Measurements from ENCODE around the gene HIF3A.

HIF3A gene

GRCh38 chr19:46353730-46354528, 57.1 kb downstream of the HIF3A start:
- DNase-seq (ENCODE audit: low spot score): no peak
- TF ChIP-seq CTCF (IDR thresholded peaks at IDR 0.05; ENCODE audit: extremely low read depth, missing control alignments): no peak

GRCh38 chr19:46355234-46356148, 58.6 kb downstream of the HIF3A start:
- TF ChIP-seq CTCF (IDR thresholded peaks at IDR 0.05; ENCODE audit: extremely low read depth, missing control alignments): no peak
- peak; percentile 53 for DNase-seq (ENCODE audit: low spot score)

- no peak for TF ChIP-seq CTCF (IDR thresholded peaks at IDR 0.05; ENCODE audit: extremely low read depth, missing control alignments)
- no peak for DNase-seq (ENCODE audit: low spot score)
These were observed 59.6 kb downstream of the HIF3A start for GRCh38 chr19:46356149-46357055.

GRCh38 chr19:46357846-46358583, 61.2 kb downstream of the HIF3A start:
- no peak for DNase-seq (ENCODE audit: low spot score)
- TF ChIP-seq CTCF (IDR thresholded peaks at IDR 0.05; ENCODE audit: extremely low read depth, missing control alignments): no peak

GRCh38 chr19:46361915-46362314, 65.1 kb downstream of the HIF3A start:
- no peak for TF ChIP-seq CTCF (IDR thresholded peaks at IDR 0.05; ENCODE audit: extremely low read depth, missing control alignments)
- DNase-seq (ENCODE audit: low spot score): no peak

- no peak for TF ChIP-seq CTCF (IDR thresholded peaks at IDR 0.05; ENCODE audit: extremely low read depth, missing control alignments)
- DNase-seq (ENCODE audit: low spot score): no peak
These were observed 67.5 kb downstream of the HIF3A start for GRCh38 chr19:46364359-46364758.

Data from GM20000 (cell line).